ENCODE data around the gene MAGI2. TPM values are rescaled to one million over a fixed set of nuclear protein-coding genes. Genes with fewer than 3 reads are reported as not detected.

The MAGI2 gene
- total RNA-seq, 3 donors from 2014 or later (not counting 1 experiment from before 2014, with no cell fraction given), result 0.09 to 0.48 (median 0.27) TPM

- DNase-seq, result no peak
- Histone ChIP-seq H3K4me3 (ENCODE audit: low read length) (no peak overlapping the region), H3K36me3 (ENCODE audit: control insufficient read depth, insufficient read depth, low read length) (no peaks in the 10 kb centered on the region), H3K9me3 (ENCODE audit: control insufficient read depth, insufficient read depth, low read length) (no peaks in the 10 kb centered on the region), H3K27me3 (ENCODE audit: control insufficient read depth, insufficient read depth, low read length) (no peaks in the 10 kb centered on the region), H3K27ac (ENCODE audit: low read length) (no peak overlapping the region), H3K4me1 (ENCODE audit: control insufficient read depth, insufficient read depth, low read length) (no peaks in the 10 kb centered on the region)
- H3K27ac Mint-ChIP-seq, result no peak overlapping the region
- H3K9me3 Mint-ChIP-seq, result peaks cover 3 to 4% of the 10 kb centered on the region in 2 donors
- no peaks in the 10 kb centered on the region for H3K27me3 Mint-ChIP-seq (ENCODE audit: low read depth in 2 of 2)
- intact Hi-C loops (cut with micrococcal nuclease), result no loop called here
- no peaks in the 10 kb centered on the region for H3K36me3 Mint-ChIP-seq
- no peak for TF ChIP-seq CTCF (IDR thresholded peaks at IDR 0.05)
- no peak overlapping the region for H3K4me3 Mint-ChIP-seq
- no CpG with 5 or more reads among the region's 2 CpGs for WGBS (ENCODE audit: insufficient coverage)
- ATAC-seq, result no peak
- no peaks in the 10 kb centered on the region for H3K4me1 Mint-ChIP-seq
Observed at GRCh38 chr7:78479348-78479747, 974.1 kb downstream of the MAGI2 start.

- H3K4me3 Mint-ChIP-seq, result no peak overlapping the region
- no peaks in the 10 kb centered on the region for H3K36me3 Mint-ChIP-seq
- H3K9me3 Mint-ChIP-seq, result peaks cover 4 to 7% of the 10 kb centered on the region in 2 donors
- H3K9me3 ChIP-seq (ENCODE audit: control insufficient read depth, insufficient read depth, low read length), result no peaks in the 10 kb centered on the region
- H3K4me3 ChIP-seq (ENCODE audit: low read length), result no peak overlapping the region
- no peaks in the 10 kb centered on the region for H3K4me1 Mint-ChIP-seq
- no peaks in the 10 kb centered on the region for H3K4me1 ChIP-seq (ENCODE audit: control insufficient read depth, insufficient read depth, low read length)
- H3K27ac ChIP-seq (ENCODE audit: low read length), result no peak overlapping the region
- no peak overlapping the region for H3K27ac Mint-ChIP-seq
- intact Hi-C loops (cut with micrococcal nuclease), result no loop called here
- H3K36me3 ChIP-seq (ENCODE audit: control insufficient read depth, insufficient read depth, low read length), result no peaks in the 10 kb centered on the region
- H3K27me3 ChIP-seq (ENCODE audit: control insufficient read depth, insufficient read depth, low read length), result no peaks in the 10 kb centered on the region
- 100% methylated on average over 1 of the region's 2 CpGs for WGBS (ENCODE audit: insufficient coverage)
- H3K27me3 Mint-ChIP-seq (ENCODE audit: low read depth in 2 of 2), result no peaks in the 10 kb centered on the region
- DNase-seq, result no peak
- ATAC-seq, result no peak
- no peak for TF ChIP-seq CTCF (IDR thresholded peaks at IDR 0.05)
Observed at GRCh38 chr7:78476851-78477405, 976.5 kb downstream of the MAGI2 start.

- Histone ChIP-seq H3K4me1 (ENCODE audit: control insufficient read depth, insufficient read depth, low read length) (no peaks in the 10 kb centered on the region), H3K27me3 (ENCODE audit: control insufficient read depth, insufficient read depth, low read length) (no peaks in the 10 kb centered on the region), H3K36me3 (ENCODE audit: control insufficient read depth, insufficient read depth, low read length) (no peaks in the 10 kb centered on the region), H3K27ac (ENCODE audit: low read length) (no peak overlapping the region), H3K4me3 (ENCODE audit: low read length) (no peak overlapping the region), H3K9me3 (ENCODE audit: control insufficient read depth, insufficient read depth, low read length) (no peaks in the 10 kb centered on the region)
- intact Hi-C loops (cut with micrococcal nuclease), result no loop called here
- H3K4me1 Mint-ChIP-seq, result no peaks in the 10 kb centered on the region
- WGBS (ENCODE audit: insufficient coverage), result 72% methylated on average over 4 of the region's 5 CpGs
- H3K9me3 Mint-ChIP-seq, result peaks cover 2 to 4% of the 10 kb centered on the region in 2 donors
- DNase-seq (no peak), ATAC-seq (no peak)
- H3K4me3 Mint-ChIP-seq, result no peak overlapping the region
- no peaks in the 10 kb centered on the region for H3K27me3 Mint-ChIP-seq (ENCODE audit: low read depth in 2 of 2)
- no peaks in the 10 kb centered on the region for H3K36me3 Mint-ChIP-seq
- H3K27ac Mint-ChIP-seq, result no peak overlapping the region
- no peak for TF ChIP-seq CTCF (IDR thresholded peaks at IDR 0.05)
Observed at GRCh38 chr7:78473571-78474301, 979.7 kb downstream of the MAGI2 start.

Data from natural killer cell (primary cell).